ENCODE data around the gene LAMA5. TPM values are rescaled to one million over a fixed set of nuclear protein-coding genes. Genes with fewer than 3 reads are reported as not detected.

Gene LAMA5
- total RNA-seq, 1 donor: 11.1 TPM

DNA sequence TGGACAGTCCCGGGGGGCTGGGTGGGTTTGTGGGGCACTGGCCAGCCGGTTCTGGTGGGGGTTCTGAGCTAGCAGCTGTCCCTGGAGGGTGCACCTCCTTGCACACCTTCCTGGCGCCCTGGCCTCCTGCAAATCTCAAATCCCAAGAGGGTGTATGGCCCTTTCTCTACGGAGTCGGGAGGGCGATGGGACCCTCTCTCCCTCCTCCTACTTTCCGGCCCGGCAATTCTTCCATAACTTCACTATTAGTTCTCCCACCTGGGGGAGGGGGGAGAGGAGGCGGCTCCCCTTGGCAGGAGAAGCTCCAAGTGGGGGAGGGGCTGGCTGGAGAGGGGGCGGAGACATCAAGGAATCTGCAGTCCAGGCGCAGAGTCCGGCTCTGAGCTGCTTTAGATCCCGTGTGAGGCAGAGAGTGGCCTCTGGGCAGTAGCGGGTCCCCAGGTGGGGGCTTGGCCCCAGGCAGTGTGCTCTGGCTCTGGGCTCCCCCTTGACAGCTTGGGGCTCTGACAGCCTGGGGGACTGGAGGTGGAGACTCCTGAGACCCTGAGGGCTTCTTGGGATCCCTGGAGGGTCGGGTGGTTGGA is 1.4 kb upstream of the LAMA5 start:
- peak; percentile 36 for DNase-seq (ENCODE audit: low read depth)
- H3K4me3 ChIP-seq (ENCODE audit: low read depth, low read length): no peak overlapping the region
- no peak for TF ChIP-seq CTCF (IDR thresholded peaks at IDR 0.05; ENCODE audit: insufficient read depth, low read length)

DNA sequence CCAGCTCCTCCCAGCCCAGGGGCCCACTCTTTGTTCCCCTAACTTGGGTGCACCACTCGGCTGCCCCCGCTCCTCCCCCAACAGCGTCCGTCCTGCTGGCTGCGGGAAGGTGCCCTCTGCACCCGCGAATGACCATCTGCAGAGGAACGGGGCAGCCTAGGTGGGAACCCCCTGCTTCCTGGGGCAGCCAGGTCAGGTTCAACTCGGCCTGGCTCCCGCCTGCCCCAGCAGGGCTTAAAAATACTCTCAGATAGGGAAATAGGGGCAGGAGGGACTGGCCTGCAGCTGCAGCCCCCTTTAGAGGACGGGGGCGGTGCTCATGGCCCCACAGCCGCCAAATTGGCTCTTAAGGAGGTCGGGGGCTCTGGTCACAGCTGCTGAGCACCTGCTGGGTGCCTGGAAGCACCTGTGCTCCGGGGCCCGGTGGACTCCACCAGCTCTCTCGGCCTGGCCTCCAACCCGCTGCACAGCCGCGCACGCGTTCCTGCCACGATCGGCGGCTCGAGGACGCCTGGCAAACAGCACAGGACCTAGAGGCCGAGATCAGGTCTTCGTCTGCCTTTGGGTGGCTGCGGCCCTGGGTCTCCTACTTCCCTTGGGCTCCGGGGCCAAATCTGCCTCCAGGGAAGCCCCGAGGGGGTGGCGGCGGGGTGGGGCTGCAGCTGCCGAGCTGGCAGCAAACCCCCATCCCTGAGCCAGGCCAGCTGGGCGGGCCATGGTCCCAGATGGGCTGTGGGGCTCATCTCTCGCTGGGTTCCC is 700 bp upstream of the LAMA5 start:
- no peak for DNase-seq (ENCODE audit: low read depth)
- TF ChIP-seq CTCF (IDR thresholded peaks at IDR 0.05; ENCODE audit: insufficient read depth, low read length): no peak
- H3K4me3 ChIP-seq (ENCODE audit: low read depth, low read length): peak overlapping the region; percentile 35

DNA sequence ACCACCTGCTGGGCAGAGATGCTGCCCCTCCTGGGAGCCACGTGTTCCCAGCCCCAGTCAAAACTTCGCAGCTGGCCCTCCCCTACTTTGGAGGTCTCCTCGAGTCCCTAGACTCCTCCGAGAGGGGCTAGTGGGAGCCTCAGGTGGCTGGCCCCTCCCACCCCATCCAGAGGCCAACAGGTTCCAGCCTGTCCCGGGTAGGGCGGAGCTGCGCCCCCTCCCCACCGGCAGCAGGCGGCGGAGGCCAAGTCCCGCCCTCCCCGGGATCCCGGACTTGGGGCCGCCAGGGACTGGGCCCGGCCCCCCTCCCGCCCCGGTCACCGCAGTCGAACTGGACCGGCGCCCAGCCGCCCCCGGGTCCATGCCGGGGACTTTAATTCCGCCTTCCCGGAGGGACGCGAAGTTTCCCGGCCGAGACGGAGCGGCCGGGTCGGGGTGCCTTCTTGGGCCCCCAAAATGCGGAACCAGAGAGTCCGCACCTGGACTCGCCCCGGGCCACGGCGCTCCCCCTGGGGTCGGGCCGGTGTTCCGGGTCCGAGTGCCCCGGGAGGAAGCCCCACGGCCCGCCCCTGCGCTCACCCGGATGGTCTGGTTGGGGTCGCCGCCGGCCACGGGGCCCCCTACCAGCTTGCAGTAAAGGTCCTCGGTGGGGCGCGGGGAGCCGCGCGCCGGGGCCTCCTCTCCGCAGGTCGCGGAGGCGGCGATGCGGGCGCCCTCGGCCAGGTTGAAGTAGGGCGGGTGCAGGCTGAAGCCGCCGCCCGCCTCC is 559 bp downstream of the LAMA5 start:
- no peak for TF ChIP-seq CTCF (IDR thresholded peaks at IDR 0.05; ENCODE audit: insufficient read depth, low read length)
- no peak for DNase-seq (ENCODE audit: low read depth)
- peak overlapping the region; percentile 70 for H3K4me3 ChIP-seq (ENCODE audit: low read depth, low read length)

DNA sequence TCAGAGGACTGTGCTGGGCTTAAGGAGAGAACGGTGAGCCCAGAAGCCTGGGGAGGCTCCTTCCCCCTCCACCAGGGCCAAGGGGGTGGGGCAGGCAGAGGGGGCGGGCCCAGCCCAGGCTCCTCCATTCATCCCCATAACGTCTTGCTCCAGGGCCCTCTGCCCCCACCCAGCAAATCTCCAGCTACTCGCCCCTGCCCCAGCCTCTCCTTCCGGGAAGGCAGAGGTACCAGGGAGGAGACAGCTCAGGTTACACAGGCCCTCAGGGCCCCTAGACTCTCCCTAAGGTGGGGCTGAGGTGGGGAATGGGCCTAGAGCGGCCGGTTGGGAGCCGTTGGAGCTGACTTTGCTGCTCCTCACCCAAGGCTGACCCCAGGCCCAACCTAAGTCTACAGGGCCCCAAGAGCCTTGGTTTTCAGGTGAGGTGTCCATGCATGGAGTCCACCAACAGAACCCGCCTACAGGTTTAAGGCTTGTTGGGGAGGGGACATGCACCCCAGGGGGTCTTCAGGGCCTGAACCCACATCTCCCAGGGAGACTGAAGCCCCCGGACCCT is 1.2 kb downstream of the LAMA5 start:
- TF ChIP-seq CTCF (IDR thresholded peaks at IDR 0.05; ENCODE audit: insufficient read depth, low read length): no peak
- DNase-seq (ENCODE audit: low read depth): no peak
- H3K4me3 ChIP-seq (ENCODE audit: low read depth, low read length): peak overlapping the region; percentile 70

GRCh38 chr20:62364911-62365736 is 2.0 kb downstream of the LAMA5 start:
- TF ChIP-seq CTCF (IDR thresholded peaks at IDR 0.05; ENCODE audit: insufficient read depth, low read length): no peak
- DNase-seq (ENCODE audit: low read depth): no peak
- peak overlapping the region; percentile 10 for H3K4me3 ChIP-seq (ENCODE audit: low read depth, low read length)

All from fibroblast of the aortic adventitia (primary cell).